ENCODE results near the gene ATRIP. TPM values are rescaled to one million over a fixed set of nuclear protein-coding genes. Genes with fewer than 3 reads are reported as not detected.
A peak's percentile ranks its signal among the peaks of the same experiment; 100 is the strongest.

Gene ATRIP
- total RNA-seq, 1 donor from 2014 or later: 15.8 TPM

- peak; percentile 47 for DNase-seq
- Mint-ChIP-seq H3K4me1 (ENCODE audit: low read depth, unreplicated experiment) (peaks cover 16% of the 10 kb centered on the region), H3K27ac (ENCODE audit: unreplicated experiment) (peak within 1 kb of the TSS; percentile 73), H3K27me3 (ENCODE audit: unreplicated experiment) (peaks cover 18% of the 10 kb centered on the region), H3K4me3 (ENCODE audit: unreplicated experiment) (peak within 1 kb of the TSS; percentile 80), H3K9me3 (ENCODE audit: unreplicated experiment) (peaks cover 11% of the 10 kb centered on the region), H3K36me3 (ENCODE audit: unreplicated experiment) (no peaks in the 10 kb centered on the region)
- TF ChIP-seq CTCF (IDR thresholded peaks at IDR 0.05; ENCODE audit: partially characterized antibody, unreplicated experiment): no peak
These were observed 16.4 kb upstream of the ATRIP start, which contains the start of gene PLXNB1 for GRCh38 chr3:48429960-48430707. TSS of gene PLXNB1 (minus strand) at chr3:48430086. CDS start at chr3:48424611, 5,475 bp downstream.

DNA sequence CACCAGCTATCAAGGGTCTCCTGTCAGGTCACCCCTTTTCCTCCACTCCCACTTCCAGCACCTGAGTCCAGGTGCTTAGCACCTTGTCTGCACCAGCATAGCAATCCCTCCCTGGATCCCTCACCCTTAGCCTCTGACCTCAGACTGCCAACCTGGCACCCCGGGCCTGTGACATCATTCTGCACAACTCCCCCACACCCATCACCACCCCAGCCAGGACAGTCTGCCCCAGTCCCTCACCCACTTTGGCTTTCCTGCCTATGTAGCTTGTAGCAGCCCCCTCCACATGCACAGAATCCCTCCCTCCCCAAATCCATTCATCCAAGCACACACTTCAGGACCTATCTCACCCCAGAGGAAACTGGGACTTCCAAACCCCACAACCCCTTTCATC lies 15.8 kb upstream of the ATRIP start:
- Mint-ChIP-seq H3K27me3 (ENCODE audit: unreplicated experiment) (peaks cover 18% of the 10 kb centered on the region), H3K4me1 (ENCODE audit: low read depth, unreplicated experiment) (peaks cover 13% of the 10 kb centered on the region), H3K36me3 (ENCODE audit: unreplicated experiment) (no peaks in the 10 kb centered on the region), H3K27ac (ENCODE audit: unreplicated experiment) (no peak overlapping the region), H3K4me3 (ENCODE audit: unreplicated experiment) (peak overlapping the region; percentile 80), H3K9me3 (ENCODE audit: unreplicated experiment) (peaks cover 11% of the 10 kb centered on the region)
- no peak for DNase-seq
- no peak for TF ChIP-seq CTCF (IDR thresholded peaks at IDR 0.05; ENCODE audit: partially characterized antibody, unreplicated experiment)

DNA sequence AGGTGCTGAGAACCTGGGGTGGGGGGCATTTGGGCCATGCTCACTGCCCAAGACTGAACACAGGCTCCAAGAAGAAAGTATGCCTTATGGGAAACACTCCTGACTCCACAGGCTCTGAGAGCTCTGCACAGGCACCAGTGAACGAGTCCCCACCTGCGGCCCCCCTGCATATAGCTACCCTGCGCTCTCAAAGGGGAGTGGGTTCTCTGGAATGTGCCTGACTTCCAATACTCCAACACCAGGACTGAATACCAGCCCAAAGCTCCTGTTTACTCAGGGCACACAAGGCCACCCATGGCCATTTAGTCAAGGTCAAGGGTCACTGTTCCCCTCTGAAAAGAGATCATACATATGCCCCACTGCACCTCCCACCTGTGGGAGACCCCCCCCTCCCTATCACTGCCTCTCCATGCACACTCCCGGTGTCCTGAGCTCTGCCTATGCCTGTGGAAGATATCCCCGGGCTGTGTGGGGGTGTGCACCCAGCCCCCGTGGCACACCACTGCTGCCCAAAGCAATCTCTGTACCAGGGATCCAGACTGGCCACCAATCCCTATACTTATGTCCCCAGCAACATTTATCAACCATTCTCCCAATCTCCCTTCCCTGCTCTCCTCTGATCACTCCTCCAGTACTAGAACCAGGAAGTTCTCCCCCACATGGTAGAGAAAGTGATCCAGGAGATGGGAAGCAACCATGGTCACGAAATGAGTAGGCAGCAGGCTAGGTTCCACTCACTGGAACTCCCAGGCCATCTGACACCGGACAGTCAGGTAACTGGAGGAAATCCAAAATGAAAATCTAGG lies 15.1 kb upstream of the ATRIP start:
- Mint-ChIP-seq H3K9me3 (ENCODE audit: unreplicated experiment) (peaks cover 11% of the 10 kb centered on the region), H3K4me3 (ENCODE audit: unreplicated experiment) (peak overlapping the region; percentile 80), H3K36me3 (ENCODE audit: unreplicated experiment) (no peaks in the 10 kb centered on the region), H3K27ac (ENCODE audit: unreplicated experiment) (peak overlapping the region; percentile 41), H3K4me1 (ENCODE audit: low read depth, unreplicated experiment) (peaks cover 12% of the 10 kb centered on the region), H3K27me3 (ENCODE audit: unreplicated experiment) (peaks cover 18% of the 10 kb centered on the region)
- no peak for DNase-seq
- no peak for TF ChIP-seq CTCF (IDR thresholded peaks at IDR 0.05; ENCODE audit: partially characterized antibody, unreplicated experiment)

- Mint-ChIP-seq H3K27ac (ENCODE audit: unreplicated experiment) (no peak overlapping the region), H3K9me3 (ENCODE audit: unreplicated experiment) (peaks cover 9% of the 10 kb centered on the region), H3K27me3 (ENCODE audit: unreplicated experiment) (peaks cover 13% of the 10 kb centered on the region), H3K4me1 (ENCODE audit: low read depth, unreplicated experiment) (peaks cover 3% of the 10 kb centered on the region), H3K36me3 (ENCODE audit: unreplicated experiment) (no peaks in the 10 kb centered on the region), H3K4me3 (ENCODE audit: unreplicated experiment) (no peak overlapping the region)
- DNase-seq: no peak
- no peak for TF ChIP-seq CTCF (IDR thresholded peaks at IDR 0.05; ENCODE audit: partially characterized antibody, unreplicated experiment)
These were observed 13.8 kb upstream of the ATRIP start for GRCh38 chr3:48432411-48433371.
